Measurements from ENCODE around the gene USP35.
A peak's percentile ranks its signal among the peaks of the same experiment; 100 is the strongest.

USP35 gene, protein sequence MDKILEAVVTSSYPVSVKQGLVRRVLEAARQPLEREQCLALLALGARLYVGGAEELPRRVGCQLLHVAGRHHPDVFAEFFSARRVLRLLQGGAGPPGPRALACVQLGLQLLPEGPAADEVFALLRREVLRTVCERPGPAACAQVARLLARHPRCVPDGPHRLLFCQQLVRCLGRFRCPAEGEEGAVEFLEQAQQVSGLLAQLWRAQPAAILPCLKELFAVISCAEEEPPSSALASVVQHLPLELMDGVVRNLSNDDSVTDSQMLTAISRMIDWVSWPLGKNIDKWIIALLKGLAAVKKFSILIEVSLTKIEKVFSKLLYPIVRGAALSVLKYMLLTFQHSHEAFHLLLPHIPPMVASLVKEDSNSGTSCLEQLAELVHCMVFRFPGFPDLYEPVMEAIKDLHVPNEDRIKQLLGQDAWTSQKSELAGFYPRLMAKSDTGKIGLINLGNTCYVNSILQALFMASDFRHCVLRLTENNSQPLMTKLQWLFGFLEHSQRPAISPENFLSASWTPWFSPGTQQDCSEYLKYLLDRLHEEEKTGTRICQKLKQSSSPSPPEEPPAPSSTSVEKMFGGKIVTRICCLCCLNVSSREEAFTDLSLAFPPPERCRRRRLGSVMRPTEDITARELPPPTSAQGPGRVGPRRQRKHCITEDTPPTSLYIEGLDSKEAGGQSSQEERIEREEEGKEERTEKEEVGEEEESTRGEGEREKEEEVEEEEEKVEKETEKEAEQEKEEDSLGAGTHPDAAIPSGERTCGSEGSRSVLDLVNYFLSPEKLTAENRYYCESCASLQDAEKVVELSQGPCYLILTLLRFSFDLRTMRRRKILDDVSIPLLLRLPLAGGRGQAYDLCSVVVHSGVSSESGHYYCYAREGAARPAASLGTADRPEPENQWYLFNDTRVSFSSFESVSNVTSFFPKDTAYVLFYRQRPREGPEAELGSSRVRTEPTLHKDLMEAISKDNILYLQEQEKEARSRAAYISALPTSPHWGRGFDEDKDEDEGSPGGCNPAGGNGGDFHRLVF

DNA sequence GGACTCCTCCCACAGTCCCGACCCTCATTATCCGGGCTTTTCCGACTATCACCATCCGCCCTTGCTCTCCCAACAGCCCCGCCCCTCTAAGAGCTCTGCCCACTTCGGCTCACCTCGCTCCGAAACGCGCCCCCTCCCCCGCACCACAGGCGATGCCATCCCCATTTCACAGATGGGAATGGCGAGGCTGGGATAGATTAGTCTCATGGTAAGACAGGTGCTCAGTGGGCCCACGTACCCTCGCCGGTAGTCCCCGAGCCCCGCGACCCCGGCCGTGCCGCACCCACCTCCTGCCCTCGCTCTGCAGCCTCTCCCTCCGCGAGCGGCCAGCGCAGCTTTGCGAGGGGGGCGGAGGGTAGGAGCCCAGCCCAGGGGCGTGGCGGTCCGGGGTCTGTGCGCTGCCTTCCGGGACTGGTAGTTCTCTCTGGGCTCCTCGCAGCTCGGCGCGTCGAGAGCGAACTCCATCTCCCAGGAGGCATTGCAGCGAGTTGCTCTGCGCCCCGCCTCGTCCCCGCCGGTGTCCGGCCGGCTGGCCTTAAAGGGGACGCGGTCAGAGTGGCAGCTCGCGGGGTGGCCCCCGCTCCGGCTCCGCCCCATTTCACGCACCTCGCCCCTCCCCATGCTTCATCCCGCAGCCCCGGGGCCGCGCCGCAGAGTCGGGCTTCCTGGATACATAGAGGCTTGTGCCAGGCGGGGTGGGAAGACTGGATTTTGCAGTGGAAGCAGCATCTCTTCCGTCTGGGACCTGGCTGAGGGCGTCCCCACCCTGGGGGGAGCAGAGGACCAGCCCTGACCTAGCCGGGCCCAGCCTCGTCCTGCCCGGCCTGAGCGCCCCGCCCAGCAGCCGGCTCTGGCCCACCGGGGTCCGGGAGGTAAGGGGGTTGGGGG lies at the start of gene USP35, which contains the start of gene KCTD21:
Gene USP35 (plus strand): TSS at position 634 of the 888 bp plus-strand sequence. CDS start 7,327 bp downstream, outside the sequence.
Gene KCTD21 (minus strand): TSS at position 341 of the 888 bp plus-strand sequence. CDS start 14,072 bp downstream, outside the sequence.
- DNase-seq, result peak; percentile 95

DNA sequence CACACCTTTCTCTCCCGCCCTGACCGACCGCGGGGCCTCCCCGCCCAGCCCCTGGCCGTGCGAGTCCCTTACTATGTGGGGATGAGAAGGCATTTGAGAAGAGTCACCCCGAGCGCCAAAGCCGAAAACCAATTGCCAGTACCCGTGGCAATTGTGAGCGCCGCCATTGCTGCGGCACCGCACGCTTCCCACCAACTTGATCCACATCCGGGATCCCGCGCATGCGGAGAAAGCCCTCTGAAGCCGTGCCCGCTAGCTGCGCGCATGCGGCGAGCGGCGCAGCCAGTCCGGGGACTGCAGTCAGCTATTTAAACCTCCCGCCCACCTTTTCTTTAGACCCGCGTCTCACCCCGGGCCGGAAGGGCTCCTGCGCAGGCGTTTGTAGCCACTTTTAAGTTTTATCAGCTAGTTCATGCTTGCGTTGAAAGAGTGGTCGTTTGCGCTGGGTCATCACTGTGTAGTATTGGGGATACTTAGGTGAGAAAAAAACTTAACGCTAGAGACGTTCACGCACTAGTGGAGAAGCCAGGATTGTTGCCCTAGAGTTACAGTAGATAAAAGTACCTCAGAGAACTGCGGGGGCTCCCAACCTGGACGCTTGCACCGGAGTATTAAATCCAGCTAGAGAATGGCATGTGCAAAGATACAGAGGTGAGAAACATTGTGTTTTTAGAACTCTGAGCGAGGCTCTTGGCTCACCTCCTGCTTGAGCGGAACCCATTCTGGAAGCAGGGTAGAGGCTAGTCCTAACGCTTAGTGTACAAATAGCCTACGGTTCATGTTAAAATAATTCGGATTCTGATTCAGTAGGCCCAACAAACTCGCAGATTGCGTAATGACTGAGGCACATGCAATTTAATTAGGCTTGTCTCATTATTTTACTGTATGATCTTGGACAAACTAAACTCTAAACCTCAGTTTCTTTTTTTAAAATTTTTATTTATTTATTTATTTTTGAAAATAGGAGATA lies 49.0 kb upstream of the USP35 start, which contains the start of gene ALG8:
Gene ALG8 (minus strand): TSS at position 205 of the 970 bp plus-strand sequence. CDS start 38 bp downstream, at position 167.
- peak; percentile 94 for DNase-seq

- no peak for DNase-seq
These were observed 48.2 kb upstream of the USP35 start for GRCh38 chr11:78140392-78141077.

DNA sequence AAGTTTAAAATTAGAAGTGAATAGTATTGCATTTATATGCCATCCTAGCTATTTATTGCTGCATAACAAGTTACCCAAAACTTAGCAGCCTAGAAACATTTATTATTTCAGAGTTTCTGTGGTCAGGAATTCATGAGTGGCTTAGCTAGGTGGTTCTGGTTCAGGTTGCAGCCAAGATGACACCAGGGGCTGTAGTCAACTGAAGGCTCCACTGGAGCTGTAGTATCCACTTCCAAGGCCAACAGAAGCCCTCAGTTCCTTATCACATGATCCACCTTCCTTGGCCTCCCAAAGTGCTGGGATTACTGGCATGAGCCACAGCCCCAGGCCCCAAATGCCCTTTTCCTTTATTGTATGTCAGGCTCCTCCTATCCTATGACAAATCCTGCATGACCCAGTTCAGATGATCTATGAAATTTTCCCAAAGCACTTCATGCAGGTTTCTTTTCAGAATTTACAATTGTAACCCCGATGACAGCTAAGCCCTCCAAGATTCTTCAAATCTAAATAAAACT lies 43.2 kb upstream of the USP35 start:
- DNase-seq, result no peak

DNA sequence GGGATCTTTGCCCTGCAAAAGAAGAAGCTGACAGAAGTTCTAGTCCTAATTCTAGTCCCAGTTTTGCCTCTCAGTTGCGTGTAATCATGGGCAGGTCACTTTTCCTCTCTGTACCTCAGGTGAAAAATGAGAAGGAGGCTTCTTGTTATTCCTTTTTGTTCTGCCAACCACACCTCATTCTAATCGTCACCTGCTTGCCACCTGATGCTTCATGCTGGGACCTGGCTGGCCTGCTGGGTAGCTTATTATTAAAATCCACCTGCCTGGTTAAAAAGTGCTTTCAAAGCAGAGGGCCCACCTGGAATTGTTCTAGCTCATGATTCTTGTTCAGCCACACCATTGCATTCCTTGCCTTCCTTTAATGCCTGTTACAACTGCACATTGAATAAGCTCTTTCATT lies 40.9 kb upstream of the USP35 start:
- no peak for DNase-seq

DNA sequence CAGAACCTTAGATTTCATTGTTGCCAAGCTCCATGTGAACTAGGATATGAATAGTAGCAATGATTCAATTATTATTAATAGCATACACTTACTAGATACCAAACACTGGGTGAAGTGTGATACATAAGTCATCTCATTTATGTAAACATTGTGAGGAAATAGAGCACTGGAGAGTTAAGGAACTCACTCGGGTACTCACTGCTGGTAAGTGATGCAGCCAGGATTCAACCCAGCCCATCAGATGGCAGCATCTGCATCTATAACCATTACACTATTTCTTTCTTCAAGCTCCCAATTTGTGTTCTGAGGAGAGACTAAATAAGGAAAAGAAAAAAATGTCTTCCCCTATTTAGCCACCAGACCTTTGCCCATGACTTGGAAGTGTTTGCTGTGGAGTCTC lies 39.1 kb upstream of the USP35 start:
- DNase-seq, result peak; percentile 60

DNA sequence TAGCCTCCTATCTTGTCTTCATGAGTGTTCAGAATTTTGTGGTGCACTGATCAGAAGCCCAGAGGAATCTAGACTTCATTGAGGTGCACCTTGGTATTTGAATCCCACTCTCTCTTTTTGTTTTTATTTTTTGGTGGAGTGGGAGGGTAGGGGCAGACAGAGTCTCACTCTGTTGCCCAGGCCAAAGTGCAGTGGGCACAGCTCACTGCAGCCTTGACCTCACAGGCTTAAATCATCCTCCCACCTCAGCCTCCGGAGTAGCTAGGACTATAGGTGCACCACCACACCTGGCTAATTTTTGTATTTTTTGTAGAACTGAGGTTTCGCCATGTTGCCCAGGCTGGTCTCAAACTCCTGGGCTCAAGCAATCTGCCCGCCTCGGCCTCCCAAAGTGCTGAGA lies 38.4 kb upstream of the USP35 start:
- DNase-seq, result no peak

GRCh38 chr11:78150754-78151153 lies 38.0 kb upstream of the USP35 start:
- DNase-seq, result no peak

DNA sequence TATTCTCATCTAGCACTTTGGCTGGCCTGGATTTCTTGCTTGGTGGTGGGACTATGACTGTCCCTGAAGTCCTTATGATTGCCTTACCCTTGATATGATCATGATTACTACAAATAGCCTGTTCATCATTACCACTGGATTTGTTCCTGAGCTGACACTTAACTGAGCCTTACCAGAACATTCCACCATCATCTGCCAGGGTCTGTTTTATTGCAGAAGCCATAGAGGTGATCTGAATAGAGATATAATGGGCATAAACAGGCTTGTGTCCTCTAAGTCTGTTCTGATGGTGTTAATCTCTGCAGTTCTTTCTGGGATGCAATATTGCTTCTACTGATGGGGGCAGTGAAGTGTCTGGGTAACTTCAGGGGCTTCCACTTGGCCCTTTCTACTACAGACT lies 36.9 kb upstream of the USP35 start:
- DNase-seq, result no peak

DNA sequence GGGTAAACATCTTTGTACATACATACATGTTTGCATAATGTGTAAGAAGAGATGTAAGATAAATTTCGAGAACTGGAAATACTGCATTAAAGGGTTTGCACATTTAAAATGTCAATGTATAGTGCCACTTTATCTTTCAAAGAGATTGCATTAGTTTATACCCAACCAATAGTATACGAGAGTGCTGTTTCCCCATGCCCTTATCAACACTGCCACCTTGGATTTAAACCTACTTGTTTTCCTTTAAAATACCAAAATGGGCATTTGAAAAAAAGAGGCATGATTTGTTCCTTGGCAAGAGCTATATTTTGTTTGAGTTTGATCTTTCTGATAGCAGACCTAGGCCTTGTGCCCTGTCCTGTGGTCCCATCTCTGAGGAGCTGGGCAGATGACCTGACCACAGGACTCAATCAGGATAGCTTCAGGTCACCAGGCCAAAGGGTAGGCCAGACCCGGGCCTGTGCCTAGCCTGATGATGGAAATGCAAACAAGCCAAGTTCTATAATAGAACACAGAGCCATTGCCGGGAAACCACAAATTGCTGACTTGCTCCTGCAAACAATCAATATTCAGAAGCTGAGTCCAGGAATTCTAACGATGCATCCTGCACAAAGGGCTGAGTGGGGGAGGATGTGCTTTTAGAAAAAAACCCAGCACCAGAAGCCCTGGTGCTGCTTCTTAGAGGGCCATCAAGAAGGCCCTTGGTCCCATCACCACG lies 32.4 kb upstream of the USP35 start:
- DNase-seq, result peak; percentile 55

DNA sequence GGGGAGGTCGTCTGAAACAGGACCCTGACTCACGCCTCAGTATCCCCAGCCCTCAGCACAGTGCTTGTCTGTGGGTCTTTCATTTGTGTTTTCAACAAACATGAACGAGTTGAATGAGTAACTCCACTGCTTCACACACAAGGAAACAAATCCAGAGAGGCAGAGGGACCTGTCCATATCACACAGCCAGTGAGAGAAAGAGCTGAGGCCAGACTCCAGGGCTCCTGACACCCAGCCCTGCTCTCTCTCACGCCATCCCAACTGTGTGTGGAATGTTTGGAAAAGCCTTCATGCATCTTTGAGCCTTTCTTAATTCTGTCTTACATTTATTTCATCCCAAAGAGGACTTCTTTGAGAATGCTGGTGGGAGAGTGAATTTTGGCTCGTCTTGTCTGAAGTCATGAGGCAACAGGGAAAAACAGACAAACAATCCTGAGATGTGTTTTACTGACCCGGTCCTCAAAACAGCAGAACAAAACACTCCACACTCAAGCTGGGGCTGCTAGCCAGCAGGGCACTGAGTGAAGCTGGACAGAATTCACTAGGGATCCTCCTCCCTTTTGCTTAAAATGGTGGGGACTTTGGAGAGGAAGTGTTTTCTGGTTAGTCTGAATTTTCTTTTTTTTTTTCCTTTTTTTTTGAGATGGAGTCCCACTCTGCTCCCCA lies 29.6 kb upstream of the USP35 start:
- no peak for DNase-seq

DNA sequence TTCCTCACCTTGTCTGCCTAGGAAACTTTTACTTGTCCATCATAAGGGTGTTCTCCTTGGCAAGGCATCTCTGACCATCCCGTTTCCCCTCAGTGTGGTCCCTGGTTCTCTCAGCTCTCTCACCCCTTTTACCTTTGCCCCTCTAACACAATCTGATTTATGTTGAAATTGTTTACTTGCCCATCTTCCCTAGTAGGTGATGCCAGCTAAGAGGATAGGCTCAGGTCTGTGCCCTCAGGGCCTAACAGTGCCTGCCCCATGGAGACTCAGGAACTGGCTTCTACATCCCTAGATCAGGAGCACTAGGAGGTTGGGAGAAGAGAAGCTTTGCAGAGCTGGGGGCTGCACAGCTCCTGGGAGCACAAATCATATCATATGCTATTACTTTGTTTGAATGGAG lies 28.2 kb upstream of the USP35 start:
- no peak for DNase-seq

DNA sequence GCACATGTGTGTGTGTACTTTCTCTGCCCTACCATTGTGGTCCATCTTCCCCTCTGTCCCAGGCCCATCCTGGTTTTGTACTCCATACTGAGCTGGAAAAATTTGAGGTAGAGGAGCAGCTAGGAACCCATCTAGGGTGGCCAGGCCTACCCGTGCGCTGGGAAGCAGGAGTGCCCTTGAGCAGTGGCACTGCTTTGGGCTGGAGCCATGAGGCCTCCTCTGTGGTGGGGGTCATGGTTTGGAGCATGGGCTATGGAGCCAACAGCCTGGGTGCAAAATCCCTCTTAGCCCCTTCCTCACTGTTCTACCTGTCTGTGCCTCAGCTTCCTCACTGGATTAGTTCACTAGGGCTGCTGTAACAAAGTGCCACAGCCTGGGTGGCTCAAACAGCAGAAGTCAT lies 27.4 kb upstream of the USP35 start:
- DNase-seq, result no peak

DNA sequence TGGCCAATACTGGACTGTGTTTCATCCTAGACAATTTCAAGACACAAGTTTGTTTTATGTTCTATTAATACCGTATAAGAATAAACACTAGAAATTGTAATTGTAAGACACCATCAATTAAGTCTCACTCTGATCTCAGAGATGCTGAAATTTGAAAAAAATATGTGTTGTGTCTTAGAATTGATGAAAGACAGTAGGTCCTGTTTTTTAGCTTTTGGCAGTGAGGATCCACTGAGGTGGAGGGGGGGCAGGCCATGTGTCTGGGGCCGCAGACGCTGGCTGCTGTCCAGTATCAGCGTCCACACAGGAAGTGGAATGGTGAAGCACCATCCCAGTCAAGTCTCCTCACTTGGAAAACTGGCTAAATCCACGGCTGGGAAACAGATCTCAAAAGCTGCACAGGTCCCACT lies 26.8 kb upstream of the USP35 start:
- DNase-seq, result no peak

DNA sequence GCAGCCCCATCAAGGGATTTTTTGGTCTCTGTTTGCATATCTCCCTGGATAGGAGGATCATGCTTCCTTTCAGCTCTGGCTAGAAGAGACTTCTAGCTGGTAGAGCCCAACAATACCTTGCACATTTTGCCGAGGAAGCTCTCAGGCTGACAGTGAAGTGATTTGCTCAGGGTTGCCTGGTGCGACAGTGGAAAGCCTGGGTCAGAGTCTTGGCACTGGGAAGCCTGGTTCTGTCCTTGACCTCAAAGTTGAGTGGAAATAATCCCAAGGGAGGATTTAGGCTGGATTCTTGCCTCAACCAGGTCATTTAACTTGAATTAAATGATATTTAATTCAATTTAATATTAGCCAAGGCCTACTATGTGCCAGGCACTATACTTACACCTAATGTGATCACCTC lies 24.9 kb upstream of the USP35 start:
- no peak for DNase-seq

DNA sequence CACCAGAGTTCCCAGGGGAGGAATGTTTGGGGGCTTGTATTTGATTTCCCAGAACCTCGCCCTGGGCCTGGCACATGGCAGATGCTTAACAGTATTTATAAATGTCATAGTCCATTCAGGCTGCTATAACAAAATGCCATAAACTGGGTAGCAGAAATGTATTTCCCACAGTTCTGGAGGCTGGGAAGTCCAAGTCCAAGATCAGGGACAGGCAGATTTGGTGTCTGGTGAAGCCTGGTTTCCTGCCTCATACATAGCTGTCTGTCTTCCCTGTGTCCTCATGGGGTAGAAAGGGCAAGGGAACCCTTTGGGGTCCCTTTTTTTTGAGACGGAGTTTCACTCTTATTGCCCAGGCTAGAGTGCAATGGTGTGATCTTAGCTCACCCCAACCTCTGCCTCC lies 24.2 kb upstream of the USP35 start:
- DNase-seq, result no peak

DNA sequence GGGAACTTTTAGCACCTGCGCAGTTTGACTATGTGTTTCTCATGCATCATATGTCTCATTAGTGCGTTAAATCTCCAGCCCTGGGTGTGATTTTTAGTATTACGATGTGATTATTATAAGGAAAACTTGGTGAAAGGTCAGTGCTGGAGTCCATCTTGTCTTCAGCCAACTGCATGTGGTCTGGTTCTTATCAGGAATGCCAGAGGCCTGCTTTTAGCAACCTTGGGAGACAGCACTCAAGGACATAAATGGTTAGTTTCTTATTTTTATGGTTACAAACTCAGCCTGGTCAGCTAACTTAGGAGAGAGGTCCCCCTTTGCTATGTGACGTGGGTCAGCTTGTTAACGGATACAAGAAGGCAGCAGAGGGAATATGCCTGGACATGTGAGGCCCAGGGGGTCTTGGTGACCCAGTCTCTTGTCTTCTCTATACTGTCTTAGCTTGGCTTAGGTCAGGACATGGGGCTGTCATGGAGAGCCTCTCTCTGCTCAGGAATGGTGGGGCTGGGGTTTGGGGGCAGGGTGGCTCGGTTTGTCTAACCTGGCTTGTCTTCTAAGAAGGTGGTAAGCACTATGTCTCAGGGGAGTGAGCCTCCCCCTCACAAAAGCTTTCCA lies 21.8 kb upstream of the USP35 start:
- no peak for DNase-seq

All from fibroblast of skin of right quadriceps (primary cell).